NCI-H1436 (cell line): Measurements from ENCODE around the gene TAOK1.
"Not testable (repeated sequence)": the region's sequence is repeated elsewhere in the genome, so short reads cannot be mapped to it uniquely, and the experiment has no call there.

Experiments used
- DNase-seq: peaks from one replicate; lab custom pipeline; 2025; lab: John Stamatoyannopoulos, UW

TAOK1 gene

DNA sequence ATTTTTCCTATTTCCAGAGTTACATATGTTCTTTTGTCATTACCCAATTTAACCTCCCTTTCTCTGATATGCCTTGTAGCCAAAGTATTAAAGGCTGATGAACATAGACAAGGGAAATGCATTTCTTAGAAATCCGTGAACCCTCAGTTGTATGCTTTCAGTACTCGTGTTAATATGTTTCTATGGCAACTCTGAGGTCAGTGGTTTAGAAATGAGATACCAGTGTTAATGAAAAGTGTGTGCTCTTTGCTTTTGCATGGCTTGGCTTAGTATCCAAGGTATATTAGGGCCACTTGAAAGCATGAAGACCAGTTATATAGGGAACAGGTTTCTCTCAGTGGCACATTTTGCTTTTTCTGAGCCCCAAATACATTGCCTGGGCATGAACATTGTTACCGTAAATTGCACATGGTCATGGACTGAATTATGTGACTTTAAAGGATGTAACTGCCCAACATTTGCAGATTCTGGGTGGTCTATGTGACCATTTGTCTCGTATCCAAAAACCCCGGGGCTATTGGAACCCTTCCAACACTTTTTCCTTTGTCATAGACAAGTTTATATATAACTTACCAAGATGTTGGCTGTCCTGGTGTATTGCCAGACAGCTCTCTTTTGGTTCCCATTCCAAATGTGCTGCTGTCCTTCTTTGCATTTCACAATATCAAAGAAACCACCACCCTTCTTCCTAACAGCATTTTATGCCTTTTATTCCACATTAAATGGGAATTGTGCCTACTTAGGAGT, 159.2 kb downstream of the TAOK1 start:
- no peak for DNase-seq

DNA sequence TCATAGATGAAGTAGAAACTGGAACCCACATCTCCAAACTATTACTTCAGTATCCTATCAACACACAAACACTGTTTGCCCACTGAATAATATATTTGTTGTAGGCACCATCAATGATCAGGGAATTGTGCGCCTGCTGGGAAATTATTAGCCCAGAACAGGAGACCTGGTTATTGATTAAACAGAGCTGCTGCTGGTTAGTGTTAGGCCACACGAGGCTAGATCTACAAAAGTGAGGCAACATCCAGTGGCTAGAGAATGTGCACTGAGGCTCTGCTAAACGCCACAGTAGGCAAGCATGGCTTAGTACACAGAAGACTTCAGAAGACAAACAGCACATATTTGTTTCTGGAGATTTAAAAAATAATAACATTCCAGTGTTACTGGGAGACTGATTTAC, 165.7 kb downstream of the TAOK1 start:
- DNase-seq = no peak

DNA sequence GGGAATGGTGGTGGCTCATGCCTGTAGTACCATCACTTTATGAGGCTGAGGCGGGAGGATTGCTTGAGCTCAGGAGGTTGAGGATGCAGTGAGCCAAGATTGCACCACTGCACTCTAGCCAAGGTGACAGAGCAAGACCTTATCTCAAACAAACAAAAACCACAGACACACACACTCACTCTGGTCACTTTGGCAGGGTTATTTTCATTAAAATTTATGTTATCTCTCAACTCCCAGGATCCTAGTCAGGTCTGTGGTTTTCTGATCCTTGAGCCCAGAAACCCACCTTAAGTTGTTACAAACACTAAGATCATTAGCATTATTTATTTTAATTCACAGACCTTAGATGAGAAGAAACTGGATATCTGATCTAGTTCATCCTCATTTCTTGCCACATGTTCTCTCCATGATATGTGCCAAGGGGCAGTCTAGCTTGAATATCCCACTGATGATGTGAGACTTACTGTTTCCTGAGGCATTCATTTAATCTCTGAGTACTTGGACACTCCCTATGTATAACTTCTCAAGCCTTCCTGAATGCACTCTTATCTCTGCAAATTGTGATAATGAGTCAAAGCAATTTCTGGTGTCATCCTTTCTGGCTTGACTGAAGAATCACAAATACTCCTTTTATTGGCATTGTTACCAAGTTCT, 167.0 kb downstream of the TAOK1 start:
- no peak for DNase-seq

DNA sequence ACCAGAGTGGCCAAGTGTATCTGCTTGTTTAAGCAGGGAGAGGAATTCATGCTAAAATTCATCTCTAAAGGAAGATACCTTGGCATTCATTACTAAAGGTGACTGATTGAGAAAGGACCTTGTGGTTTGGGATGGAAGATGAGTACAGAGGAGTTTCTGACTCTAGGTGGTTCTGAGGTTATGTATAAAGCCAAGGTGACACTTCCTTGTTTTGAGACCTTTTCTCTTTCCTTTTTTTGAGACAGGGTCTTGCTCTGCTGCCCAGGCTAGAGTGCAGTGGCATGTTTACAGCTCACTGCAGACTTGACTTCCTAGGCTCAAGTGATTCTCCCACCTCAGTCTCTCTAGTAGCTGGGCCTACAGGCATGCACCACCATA, 167.6 kb downstream of the TAOK1 start:
- no peak for DNase-seq

DNA sequence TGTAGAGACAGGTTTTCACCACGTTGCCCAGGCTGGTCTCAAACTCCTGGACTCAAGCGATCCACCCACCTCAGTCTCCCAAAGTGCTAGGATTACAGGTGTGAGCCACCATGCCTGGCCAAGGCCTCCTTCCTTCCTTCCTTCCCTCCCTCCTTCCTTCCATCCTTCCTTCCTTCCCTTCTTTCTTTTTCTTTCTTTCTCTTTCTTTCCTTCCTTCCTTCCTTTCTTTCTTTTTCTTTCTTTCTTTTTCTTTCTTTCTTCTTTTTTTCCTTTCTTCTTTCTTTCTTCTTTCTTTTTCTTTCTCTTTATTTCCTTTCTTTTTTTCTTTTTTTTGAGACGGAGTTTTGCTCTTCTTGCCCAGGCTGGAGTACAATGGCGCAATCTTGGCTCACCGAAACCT, 168.0 kb downstream of the TAOK1 start:
- not testable (repeated sequence) for DNase-seq

DNA sequence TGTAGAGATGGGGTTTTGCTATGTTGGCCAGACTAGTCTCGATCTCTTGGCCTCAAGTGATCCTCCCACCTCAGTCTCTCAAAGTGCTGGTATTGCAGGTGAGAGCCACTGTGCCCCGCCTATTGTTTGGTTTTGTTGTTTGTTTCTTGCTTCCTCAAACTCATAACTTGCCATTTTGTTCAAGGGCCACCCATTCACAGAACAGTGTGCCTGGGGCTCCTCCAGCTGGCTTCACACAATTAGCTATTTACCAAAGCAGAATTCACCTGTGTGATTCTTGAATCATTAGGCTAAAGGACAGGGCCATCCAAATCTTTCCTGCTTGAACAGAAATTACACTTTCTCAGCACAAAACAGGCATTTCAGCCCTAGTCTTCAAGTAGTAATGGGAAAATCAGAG, 169.5 kb downstream of the TAOK1 start:
- DNase-seq = no peak

DNA sequence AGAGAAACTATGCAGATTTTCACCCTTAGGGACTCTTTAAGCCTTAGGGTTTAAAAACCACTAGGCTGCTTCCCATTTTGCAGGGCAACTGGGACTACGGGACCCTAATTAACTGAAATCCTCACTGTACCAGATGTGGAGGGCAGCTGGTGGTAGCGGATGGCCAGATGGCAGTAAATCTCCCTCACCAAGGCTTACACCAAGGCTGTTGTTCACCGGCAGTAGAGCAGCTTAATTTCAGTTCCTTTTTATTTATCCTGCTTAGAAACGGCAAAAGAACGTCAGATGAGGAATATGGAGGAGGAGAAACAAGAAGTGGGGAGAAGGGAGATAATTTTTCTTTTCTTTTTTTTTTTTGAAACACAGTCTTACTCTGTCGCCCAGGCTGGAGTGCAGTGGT, 170.2 kb downstream of the TAOK1 start:
- DNase-seq = no peak

DNA sequence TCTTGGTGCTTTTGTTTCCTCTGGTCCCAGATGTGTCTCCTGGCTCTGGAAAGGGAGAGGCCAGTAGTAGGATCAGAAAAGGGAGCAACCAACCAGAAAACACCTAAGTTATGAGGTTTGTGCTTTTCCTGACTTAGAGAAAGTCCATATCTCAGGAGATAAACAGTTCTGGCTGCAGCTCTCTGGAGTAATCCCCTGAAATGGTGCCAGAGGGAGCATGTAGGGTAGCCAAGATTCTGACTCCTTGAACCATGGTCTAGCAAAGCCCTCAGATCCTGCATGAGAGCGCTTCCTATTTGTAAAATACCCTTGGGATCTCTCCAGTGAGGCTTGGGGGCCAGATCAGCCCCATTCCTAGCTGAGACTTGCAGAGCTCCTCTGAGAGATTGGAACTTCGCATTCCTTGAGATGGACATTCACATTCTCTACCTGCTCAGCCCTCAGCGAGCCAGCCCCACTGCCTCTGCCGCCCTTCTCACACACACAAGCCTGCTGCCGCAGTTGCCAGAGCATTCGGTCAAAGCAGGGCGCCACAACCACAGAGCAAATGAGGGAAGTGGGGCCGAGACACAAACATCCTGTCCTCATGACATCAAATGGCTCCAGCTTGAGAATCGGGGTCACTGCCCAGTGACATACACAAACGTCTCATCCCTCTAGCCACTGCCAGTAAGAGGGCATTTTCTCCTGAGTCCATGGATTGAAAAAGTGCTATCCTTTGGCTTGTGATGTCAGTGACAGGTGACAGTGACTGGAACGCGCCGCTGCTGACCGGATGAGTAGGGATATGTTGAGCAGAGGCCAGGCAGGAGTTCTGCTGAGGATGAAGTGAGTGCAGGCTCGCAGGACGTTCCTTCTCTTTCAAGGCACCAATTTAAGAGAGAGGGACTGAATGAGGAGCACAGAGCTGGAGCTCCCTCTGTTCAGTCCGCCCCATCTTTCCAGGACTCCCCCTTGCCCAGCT, 171.7 kb downstream of the TAOK1 start:
- no peak for DNase-seq

DNA sequence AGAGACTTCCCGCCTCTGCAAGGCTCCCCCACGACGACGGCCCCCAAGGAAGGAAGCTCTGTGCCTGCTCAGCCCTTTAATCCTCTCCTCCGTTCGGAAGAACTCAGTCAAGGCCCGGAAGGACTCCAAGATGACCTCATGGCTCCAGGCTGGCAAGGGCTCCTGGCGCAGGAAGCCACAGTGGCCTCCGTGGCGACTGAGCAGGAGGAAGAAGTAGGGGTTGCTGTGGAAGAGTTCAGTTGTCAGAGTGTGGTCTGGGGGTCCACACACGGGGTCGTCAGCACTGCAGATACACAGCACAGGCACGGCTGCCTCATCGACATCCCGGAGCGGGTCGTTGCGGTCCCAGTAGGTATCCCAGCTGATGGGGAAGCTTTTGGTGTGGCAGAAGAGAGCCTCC, 172.5 kb downstream of the TAOK1 start:
- no peak for DNase-seq

DNA sequence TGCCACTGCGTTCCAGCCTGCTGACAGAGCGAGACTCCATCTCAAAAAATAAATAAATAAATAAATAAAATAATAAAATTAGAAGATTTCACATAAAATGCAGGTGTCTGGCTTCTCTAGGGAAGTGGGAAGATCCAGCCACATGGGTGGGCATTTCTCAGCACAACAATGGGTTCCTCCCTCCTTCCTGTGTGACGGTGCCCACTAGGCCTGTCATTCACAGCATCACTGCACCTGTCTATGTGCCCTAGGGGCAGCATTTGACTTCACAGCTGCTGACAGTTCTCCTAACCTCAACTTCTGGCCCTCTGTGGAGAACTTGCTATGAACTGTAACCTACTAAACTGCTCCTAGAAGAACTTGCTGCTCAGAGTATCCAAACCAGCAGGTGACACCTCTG, 173.7 kb downstream of the TAOK1 start:
- DNase-seq = no peak

DNA sequence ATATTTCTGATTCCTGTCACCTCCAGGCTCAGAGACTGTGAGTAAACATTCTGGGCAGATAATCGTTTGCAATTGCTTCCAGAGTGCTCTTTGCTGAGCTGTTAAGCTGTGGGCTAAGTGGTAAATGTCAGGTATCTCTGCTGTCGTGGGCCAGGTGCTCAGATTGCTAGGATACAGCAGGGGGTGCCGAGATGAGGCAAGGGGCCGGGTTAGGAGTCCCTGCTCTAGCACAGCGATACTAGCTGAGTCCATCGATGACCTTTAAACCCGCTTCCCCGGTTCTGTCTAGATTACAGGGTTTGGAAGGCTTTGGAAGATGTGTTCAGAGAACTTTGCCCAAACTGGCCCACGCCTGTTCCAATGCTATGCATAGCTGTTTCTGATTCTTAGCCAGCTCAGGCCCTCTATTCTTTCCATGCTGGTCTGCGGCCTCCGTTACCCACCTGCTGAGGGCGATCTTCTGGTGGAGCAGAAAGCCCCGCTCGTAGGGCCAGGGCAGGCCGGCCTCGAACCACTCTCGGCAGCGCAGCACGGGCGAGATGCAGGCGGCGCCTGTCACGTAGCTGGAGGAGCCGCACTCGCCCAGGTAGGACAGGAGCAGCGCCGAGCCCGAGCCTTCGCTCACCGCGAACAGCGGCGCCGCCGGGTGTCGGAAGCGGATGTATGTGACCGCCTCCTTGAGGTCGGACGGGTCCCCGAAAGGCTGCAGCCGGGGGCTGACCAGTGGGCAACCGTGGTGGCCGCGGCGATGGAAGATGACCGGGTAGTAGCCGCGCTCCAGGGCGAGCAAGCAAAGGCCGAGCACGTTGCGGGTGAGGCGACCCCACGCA, 175.7 kb downstream of the TAOK1 start:
- peak; percentile 81 for DNase-seq

DNA sequence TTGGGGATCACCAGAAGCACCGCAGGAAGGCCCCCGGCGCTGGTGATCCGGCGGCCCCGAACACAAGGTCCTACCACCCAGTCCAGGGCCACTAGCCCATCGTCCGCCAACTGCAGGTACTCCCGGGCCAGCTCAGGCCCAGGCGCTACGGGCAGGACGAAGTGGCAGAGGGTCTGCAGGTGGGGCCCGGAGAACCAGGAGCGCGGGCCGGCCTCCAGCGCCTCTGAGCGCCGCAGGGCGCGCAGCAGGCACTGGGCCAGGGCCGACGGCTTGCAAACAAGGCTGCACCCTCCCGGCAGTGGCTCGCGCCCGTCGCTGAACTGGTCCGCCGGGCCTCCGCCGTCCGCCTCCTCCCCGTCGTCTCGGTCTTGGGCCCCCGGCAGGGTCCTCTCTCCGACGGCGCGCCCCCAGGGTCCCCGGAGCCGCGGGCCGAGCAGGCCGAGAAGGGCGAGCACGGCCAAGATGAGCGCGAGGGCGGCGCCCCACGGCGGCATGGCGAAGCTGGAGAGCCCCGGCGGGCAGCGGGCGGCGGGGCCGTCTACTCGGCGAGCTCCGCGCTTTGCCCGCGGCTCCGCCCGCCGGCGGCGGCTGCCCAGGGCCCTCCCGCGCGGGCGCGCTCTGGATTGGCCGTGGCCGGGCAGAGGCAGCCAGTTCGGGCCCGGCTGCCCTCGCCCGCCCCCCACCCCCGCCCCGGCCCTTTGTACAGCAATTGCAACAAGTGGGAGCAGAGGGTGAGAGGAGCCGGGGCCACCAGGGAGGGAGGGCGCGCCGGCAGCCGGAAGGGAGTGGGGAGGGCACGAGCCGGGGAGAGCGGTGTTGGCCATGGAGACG, 176.5 kb downstream of the TAOK1 start, which contains the start of gene ABHD15:
Gene ABHD15 (minus strand): TSS at position 565 of the 831 bp plus-strand sequence. CDS start 71 bp downstream, at position 494.
- DNase-seq = peak; percentile 47

DNA sequence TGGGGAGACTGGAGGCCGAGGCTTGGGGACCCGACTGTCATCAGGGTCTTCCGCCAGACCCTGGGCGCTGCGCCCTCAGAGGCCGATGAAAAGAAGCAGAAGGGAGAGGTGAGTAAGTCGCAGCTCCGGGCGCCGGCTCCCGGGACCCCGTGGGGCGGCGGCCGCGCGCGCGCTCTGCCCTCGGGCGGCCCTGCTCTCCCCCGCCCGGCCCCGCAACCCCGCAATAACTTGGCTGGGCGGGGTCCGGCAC, 177.1 kb downstream of the TAOK1 start:
- DNase-seq = no peak

DNA sequence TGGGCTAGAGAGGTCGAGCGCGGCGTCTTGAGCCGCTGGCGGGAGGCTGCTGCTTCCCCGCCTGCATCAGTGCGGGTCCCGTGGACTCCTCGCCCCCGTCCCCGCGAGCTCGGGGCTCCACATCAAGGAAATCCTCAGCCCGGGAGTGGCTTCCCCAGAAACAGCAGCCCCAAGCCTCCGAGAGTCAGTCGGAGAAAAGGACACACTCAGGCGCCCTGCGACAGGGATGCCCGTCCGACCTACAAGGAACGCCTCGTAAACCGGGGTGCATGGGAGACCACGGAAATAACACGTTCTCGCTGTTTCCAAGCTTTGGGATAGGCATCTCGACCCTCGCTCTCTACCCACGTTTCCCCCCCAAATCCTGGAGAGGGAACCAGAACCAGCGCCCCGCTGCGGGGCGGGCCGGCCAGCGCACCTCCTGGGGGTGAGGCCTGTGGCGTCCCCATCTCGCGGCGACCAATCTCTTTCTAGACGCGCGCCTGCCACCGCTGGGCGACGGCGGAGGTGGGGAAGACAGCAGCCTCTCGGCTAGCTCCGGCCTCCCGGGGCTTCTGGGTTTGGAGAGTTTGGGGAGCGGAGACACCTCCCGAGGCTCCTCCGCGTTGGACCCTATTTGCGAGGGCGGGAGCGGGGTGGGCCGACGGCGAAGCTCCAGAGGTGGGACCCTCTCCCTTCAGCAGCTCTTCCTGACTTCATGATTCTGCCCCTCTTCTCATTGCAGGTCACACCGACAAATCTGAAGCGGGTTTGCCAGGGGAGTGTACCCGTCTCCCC, 177.6 kb downstream of the TAOK1 start:
- peak; percentile 70 for DNase-seq

DNA sequence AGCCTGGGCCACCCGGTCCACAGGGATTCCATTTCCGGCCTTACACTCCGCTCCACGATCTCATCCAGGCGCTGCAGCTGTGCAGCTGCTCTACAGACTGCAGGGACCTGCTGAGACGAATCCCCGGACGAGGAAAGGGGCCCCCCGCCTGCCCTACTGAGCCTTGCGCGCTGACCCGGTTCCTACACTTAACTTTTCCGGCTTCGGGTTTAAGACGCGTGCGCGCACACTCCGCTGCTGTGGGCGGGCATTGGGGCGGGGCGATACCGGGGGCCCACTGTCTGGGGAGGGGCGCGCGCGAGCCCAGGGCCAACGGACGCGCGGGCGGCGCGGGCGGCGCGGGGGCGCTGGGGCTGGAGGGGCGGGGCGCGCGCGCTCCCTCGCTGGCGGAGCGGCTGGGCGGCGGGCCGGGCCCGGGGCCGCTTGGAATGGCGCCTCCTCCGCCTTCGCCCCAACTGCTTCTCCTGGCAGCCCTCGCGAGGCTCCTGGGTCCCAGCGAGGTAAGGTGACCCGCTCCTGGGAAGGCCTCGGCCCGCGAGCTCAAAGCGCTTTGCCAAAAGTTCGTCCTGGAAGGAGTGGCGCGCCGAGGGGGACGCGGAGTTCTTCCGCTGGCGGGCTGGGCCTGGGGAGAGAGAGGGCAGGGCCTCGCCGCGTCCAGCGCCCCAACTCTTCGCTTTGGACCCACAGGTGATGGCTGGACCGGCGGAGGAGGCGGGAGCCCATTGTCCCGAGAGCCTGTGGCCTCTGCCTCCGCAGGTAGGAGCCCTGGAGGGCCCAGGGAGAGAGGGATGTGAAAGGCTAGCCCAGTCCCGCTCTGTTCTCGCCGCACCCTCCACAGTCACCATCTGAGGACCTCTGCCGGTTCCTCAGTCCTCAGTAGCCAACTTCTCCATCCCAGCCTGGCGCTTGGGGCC, 178.4 kb downstream of the TAOK1 start, which contains the start of gene TP53I13:
Gene TP53I13 (plus strand): TSS at position 371 of the 914 bp plus-strand sequence. CDS start 58 bp downstream, at position 429.
- peak; percentile 90 for DNase-seq

DNA sequence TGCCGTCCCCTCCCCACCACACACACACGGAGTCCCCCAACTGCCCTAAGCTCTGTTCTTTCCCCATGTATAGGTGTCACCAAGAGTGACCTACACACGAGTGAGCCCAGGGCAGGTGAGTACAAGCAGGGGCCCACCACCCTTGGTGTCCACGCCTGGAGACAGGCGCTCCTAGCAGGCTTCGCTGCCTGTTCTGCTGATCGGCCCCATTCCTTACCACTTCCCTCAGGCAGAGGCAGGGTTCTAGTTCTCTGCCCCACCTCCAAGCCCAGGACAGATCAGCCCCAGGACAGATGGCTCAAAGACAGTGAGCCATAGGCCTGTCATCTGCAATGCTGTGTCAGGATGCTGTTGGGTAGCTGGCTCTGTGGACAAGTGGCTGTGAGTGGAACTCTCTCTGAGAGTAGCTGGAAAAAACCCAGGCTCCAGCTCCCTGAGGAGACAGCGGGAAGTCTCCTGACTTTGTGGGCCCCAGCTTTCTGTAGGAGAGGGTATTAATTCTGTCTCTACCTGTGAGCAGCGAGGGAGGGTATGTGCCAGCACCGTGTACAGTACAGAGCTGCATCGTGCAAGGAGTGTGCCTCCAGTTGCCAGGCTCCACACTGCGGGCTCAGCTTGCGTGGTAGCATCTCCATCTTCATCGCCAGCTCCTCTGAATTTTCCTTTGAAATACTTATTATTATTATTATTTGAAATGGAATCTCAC, 179.2 kb downstream of the TAOK1 start:
- no peak for DNase-seq

DNA sequence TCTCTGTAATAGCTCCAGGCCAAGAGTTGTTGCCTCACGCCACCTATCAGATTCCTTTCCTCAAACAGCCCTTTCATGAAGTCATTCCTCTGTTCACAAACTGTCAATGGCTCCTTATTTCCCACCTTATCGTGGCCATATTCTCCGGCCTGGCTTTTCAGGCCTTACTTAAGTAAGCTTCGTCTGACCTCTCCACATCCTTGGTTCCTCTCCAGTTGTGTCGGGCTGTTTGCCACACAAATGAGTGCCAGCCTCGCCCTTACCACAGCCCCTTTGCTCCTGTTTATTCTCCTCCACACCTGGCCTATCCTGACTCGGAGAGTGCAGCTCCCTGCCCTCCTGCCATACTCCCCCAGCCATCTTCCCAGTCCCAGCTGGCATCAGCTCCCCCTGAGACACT, 180.4 kb downstream of the TAOK1 start:
- DNase-seq = no peak

DNA sequence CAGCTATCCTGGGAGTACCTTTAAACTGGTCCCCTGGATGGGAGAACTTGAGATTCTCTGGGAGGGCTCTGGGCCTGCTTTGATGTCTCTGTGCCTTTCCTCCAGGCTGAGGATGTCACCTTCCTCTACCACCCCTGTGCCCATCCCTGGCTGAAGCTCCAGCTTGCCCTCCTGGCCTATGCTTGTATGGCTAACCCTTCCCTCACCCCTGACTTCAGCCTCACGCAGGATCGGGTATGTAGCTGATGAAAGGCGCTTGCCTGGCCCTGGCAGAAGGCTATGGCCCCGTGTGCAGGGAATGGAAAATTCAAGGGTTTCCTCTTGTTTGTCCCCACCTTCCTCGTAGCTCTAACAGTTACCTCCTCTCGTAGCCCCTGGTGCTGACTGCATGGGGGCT, 181.3 kb downstream of the TAOK1 start:
- DNase-seq = no peak
